K562 (cell line): ENCODE measurements around the gene C10orf143. TPM values are rescaled to one million over a fixed set of nuclear protein-coding genes. Genes with fewer than 3 reads are reported as not detected.

Experiments
- ATAC-seq: fragments of 200-7000 bp; cut with Tn5 transposase; 3 replicates; pipeline ENCODE4 v1.9.1; 2020; ENCODE audit warnings: moderate library complexity
- BruUV-seq: library from RNA; stranded (reverse); fragments of 400-500 nt; replicated peaks from 2 replicates; lab custom pipeline; 2021; lab: Mats Ljungman, UMichigan
- CTCF ChIA-PET: fragments of 300-600 bp; formaldehyde crosslinking; extraction: SDS; loops from one replicate; lab custom pipeline; 2021; ENCODE audit warnings: low intra/inter-chr PET ratio; lab: Yijun Ruan, JAX
- POLR2A ChIA-PET: fragments of 300-600, 350-650 bp; sonication (Branson Sonifier 250); formaldehyde crosslinking; extraction: SDS; loops from one replicate; lab custom pipeline; 2021; ENCODE audit warnings: antibody characterized with exemption, inconsistent platforms; lab: Yijun Ruan, JAX
- DNase-seq, 4 experiments: peaks; one replicate each; pipeline versions ENCODE4 v3.0.0 to v3.0.0-alpha.2; 2011 to 2018; ENCODE audit warnings: low spot score in 3 of 4, mixed read lengths in 3 of 4; ENCODE audit errors: extremely low read depth in 1 of 4
- FAIRE-seq: peaks from 2 replicates; lab custom pipeline; 2011; peaks lifted over from hg19 to GRCh38; lab: Jason Lieb, UNC
- H2AFZ ChIP-seq: 2 replicates; pipeline ENCODE4 v1.6.0; 2011; ENCODE audit warnings: low read depth, low read length, control low read depth, inconsistent platforms
- H3K27ac ChIP-seq: fragments of 200-600 bp; 3 replicates; pipeline ENCODE4 v1.8.0; 2011; ENCODE audit warnings: low read depth, mild to moderate bottlenecking, control low read depth, inconsistent platforms, low read length, moderate library complexity, mixed read lengths; ENCODE audit errors: extremely low read depth
- H3K27me3 ChIP-seq, 2 experiments: fragments of 300-600 bp in 1 of 2; 2 replicates in 1 of 2; 3 replicates in 1 of 2; pipeline versions ENCODE4 v1.6.0 to v1.8.0; 2011; ENCODE audit warnings: inconsistent platforms in 2 of 2, low read length in 2 of 2, mild to moderate bottlenecking in 1 of 2, mixed read lengths in 1 of 2, moderate library complexity in 1 of 2; ENCODE audit not compliant: control insufficient read depth in 2 of 2, insufficient read depth in 2 of 2
- H3K36me3 ChIP-seq: fragments of 300-600 bp; 3 replicates; pipeline ENCODE4 v1.8.0; 2011; ENCODE audit warnings: mild to moderate bottlenecking, low read length, inconsistent platforms; ENCODE audit not compliant: control insufficient read depth, insufficient read depth
- H3K4me1 ChIP-seq, 2 experiments: fragments of 200-600 bp in 1 of 2; replicated peaks in 1 of 2; 2 replicates in 1 of 2; 3 replicates in 1 of 2; pipeline versions ENCODE4 v1.5.1 to v1.8.0; 2011; ENCODE audit warnings: inconsistent platforms in 2 of 2, low read length in 2 of 2, mild to moderate bottlenecking in 1 of 2, mixed read lengths in 1 of 2, moderate library complexity in 1 of 2; ENCODE audit not compliant: control insufficient read depth in 2 of 2, insufficient read depth in 2 of 2
- H3K4me2 ChIP-seq: 2 replicates; pipeline ENCODE4 v1.6.1; 2011; ENCODE audit warnings: low read length, control low read depth, inconsistent platforms, mixed read lengths; ENCODE audit not compliant: insufficient read depth
- H3K4me3 ChIP-seq: fragments of 200-600 bp; sonication (generic), shearing (Covaris generic); 2 replicates; pipeline ENCODE4 v1.5.1; 2016; ENCODE audit warnings: control low read depth, inconsistent platforms
- H3K79me2 ChIP-seq: fragments of 200-600 bp; 3 replicates; pipeline ENCODE4 v1.8.0; 2011; ENCODE audit warnings: low read length, inconsistent platforms; ENCODE audit not compliant: control insufficient read depth, insufficient read depth
- H3K9ac ChIP-seq, 2 experiments: 2 replicates each; pipeline versions ENCODE4 v1.6.0 to v1.6.1; 2011; ENCODE audit warnings: low read depth in 2 of 2, low read length in 2 of 2, control low read depth in 1 of 2, inconsistent platforms in 1 of 2, mild to moderate bottlenecking in 1 of 2, mixed read lengths in 1 of 2; ENCODE audit not compliant: insufficient read depth in 1 of 2
- H3K9me1 ChIP-seq: one replicate; pipeline ENCODE4 v1.6.0; 2011; ENCODE audit warnings: inconsistent platforms, mild to moderate bottlenecking, low read length, moderate library complexity; ENCODE audit not compliant: control insufficient read depth, insufficient read depth
- H3K9me3 ChIP-seq: replicated peaks from 2 replicates; pipeline ENCODE4 v1.5.1; 2011; ENCODE audit warnings: low read depth, low read length, inconsistent platforms; ENCODE audit not compliant: control insufficient read depth, insufficient read depth
- H4K20me1 ChIP-seq: replicated peaks from 2 replicates; pipeline ENCODE4 v1.6.1; 2011; ENCODE audit warnings: low read length, inconsistent platforms, mixed read lengths; ENCODE audit not compliant: control insufficient read depth, insufficient read depth
- CEBPB ChIP-seq: fragments of 450-650 bp; IDR thresholded peaks from 2 replicates; pipeline ENCODE4 v1.6.1; 2016; ENCODE audit warnings: missing genetic modification characterization, missing compliant biosample characterization
- DEAF1 ChIP-seq: fragments of 450-650 bp; formaldehyde crosslinking; IDR thresholded peaks from 2 replicates; pipeline ENCODE4 v1.4.0; 2020; ENCODE audit warnings: mild to moderate bottlenecking, moderate library complexity
- MNT ChIP-seq, 2 experiments: fragments of 450-650 bp; conservative IDR thresholded peaks; 2 replicates each; pipeline ENCODE4 v1.6.1; 2017; ENCODE audit warnings: mild to moderate bottlenecking in 2 of 2, moderate library complexity in 2 of 2
- OTX1 ChIP-seq: fragments of 450-650 bp; formaldehyde crosslinking; IDR thresholded peaks from 2 replicates; pipeline ENCODE4 v1.4.0; 2022; ENCODE audit warnings: mild to moderate bottlenecking
- POLR3G ChIP-seq: IDR thresholded peaks from 2 replicates; pipeline ENCODE4 v1.6.1; 2011; ENCODE audit not compliant: insufficient read length, insufficient replicate concordance; ENCODE audit errors: extremely low read depth
- PYGO2 ChIP-seq: fragments of 450-650 bp; IDR thresholded peaks from 2 replicates; pipeline ENCODE4 v1.6.1; 2016; ENCODE audit warnings: mild to moderate bottlenecking, missing genetic modification characterization, moderate library complexity, missing compliant biosample characterization
- RB1 ChIP-seq: fragments of 450-650 bp; IDR thresholded peaks from 2 replicates; pipeline ENCODE4 v1.6.1; 2017; ENCODE audit warnings: low read depth, mild to moderate bottlenecking
- SNAPC5 ChIP-seq: fragments of 250-450 bp; sonication (Bioruptor Pico); IDR thresholded peaks from 2 replicates; pipeline ENCODE4 v1.8.0; 2021; ENCODE audit warnings: moderate library complexity, mild to moderate bottlenecking, inconsistent platforms
- TAL1 ChIP-seq: fragments of 450-650 bp; IDR thresholded peaks from 2 replicates; pipeline ENCODE4 v1.6.1; 2016; ENCODE audit warnings: mild to moderate bottlenecking
- TRIM28 ChIP-seq: fragments of 450-650 bp; IDR thresholded peaks from 2 replicates; pipeline ENCODE4 v1.6.1; 2017
- YBX1 ChIP-seq: fragments of 450-650 bp; IDR thresholded peaks from 2 replicates; pipeline ENCODE4 v1.7.1; 2016; ENCODE audit warnings: mild to moderate bottlenecking
- ZBTB17 ChIP-seq: fragments of 450-650 bp; formaldehyde crosslinking; IDR thresholded peaks from 2 replicates; pipeline ENCODE4 v1.4.0; 2020; ENCODE audit warnings: mild to moderate bottlenecking
- ZNF436 ChIP-seq: fragments of 250-450, 450-650 bp; sonication (Bioruptor Pico); formaldehyde crosslinking; IDR thresholded peaks from 2 replicates; pipeline ENCODE4 v1.7.0; 2020; ENCODE audit warnings: mild to moderate bottlenecking
- ZNF512 ChIP-seq: IDR thresholded peaks from 2 replicates; pipeline ENCODE4 v1.6.1; 2016; ENCODE audit warnings: missing genetic modification characterization, missing compliant biosample characterization
- ZSCAN29 ChIP-seq: fragments of 450-650 bp; IDR thresholded peaks from 2 replicates; pipeline ENCODE4 v1.6.1; 2017
- WGBS: fragments of 100-300 bp; shearing (Covaris generic); methylation state at CpG from one replicate; pipeline ENCODE4 v1.1.6; 2016; ENCODE audit warnings: low coverage, mixed read lengths; ENCODE audit not compliant: insufficient coverage; ENCODE audit errors: missing lambda C conversion rate; 5-methylcytosine and 5-hydroxymethylcytosine counted together
- in situ Hi-C: fragments of 300-500 bp; cut with MboI; formaldehyde crosslinking; loops from 4 replicates; pipeline ENCODE4 v1.15.0; 2018; ENCODE audit warnings: inconsistent platforms, mixed read lengths
- intact Hi-C: fragments of 100-400 bp; cut with micrococcal nuclease; formaldehyde crosslinking; loops from 2 replicates; pipeline ENCODE4 v1.14.2; 2022
- polyA plus RNA-seq, 8 experiments: library from polyadenylated mRNA; depleted of rRNA in 4 of 8; stranded (reverse) in 5 of 8; unstranded in 3 of 8; fragments of >200 nt; fragmentation: Nextera tagmentation in 2 of 8; fragmentation: Illumina TruSeq in 1 of 8; extraction: Ambion mirVana in 2 of 8; extraction: Trizol in 1 of 8; gene quantifications; 2 replicates each; pipeline versions ENCODE4 v1.2.1 to v1.2.3, GENCODE V29; 2011 to 2014; ENCODE audit warnings: inconsistent platforms in 1 of 8, missing spikeins in 1 of 8
- total RNA-seq, 7 experiments: library from RNA; depleted of rRNA in 6 of 7; stranded (reverse); fragments of >200 nt in 6 of 7; fragmentation: Illumina TruSeq in 2 of 7; extraction: Trizol in 2 of 7; gene quantifications; 2 replicates each; pipeline versions ENCODE4 v1.2.1 to v1.2.3, GENCODE V29; 2011 to 2021; ENCODE audit warnings: low replicate concordance in 1 of 7

Gene C10orf143
- total and polyA plus RNA-seq, 9 of the 15 experiments (the other 6 are each of a cell fraction or from before 2014, with no cell fraction given), result 0.07 to 0.42 (median 0.25) TPM; not detected in 2

GRCh38 chr10:130023454-130024230 is 87.0 kb downstream of the C10orf143 start:
- no peak for DNase-seq
- FAIRE-seq, result no peak
- Histone ChIP-seq H4K20me1 (no peaks in the 10 kb centered on the region), H3K27ac (no peak overlapping the region), H3K79me2 (no peaks in the 10 kb centered on the region), H3K4me3 (no peak overlapping the region), H3K27me3 (peaks cover 0 to 50% of the 10 kb centered on the region in 2 experiments; a peak in 3 of 5 replicates), H3K4me2 (no peak overlapping the region), H3K9me1 (no peaks in the 10 kb centered on the region), H3K9ac (no peak overlapping the region), H3K9me3 (no peaks in the 10 kb centered on the region)
- ATAC-seq, result no peak
- in situ Hi-C loops, result no loop called here
- 0% methylated on average over 9 of the region's 19 CpGs for WGBS
- CTCF ChIA-PET, result no interaction called here
- intact Hi-C loops, result no loop called here
- no TSS peak for BruUV-seq
- POLR2A ChIA-PET, result interaction anchor here (0.6 kb wide), 2 partner anchors 18 to 66 kb away, joined by 3 to 5 read pairs; no protein-coding TSS in a partner anchor
- TF ChIP-seq MNT (conservative IDR thresholded peaks at IDR 0.05), result no peak
- no peak for TF ChIP-seq TAL1
- TF ChIP-seq SNAPC5, result no peak
- TF ChIP-seq ZBTB17 (CRISPR knock-in tag), result no peak
- no peak for TF ChIP-seq RB1
- no peak for TF ChIP-seq ZSCAN29
- TF ChIP-seq ZNF436 (CRISPR knock-in tag), result no peak
- TF ChIP-seq PYGO2 (tag), result no peak
- no peak for TF ChIP-seq CEBPB
- no peak for TF ChIP-seq TRIM28
- TF ChIP-seq OTX1 (CRISPR knock-in tag), result no peak
- TF ChIP-seq POLR3G, result no peak
- no peak for TF ChIP-seq DEAF1 (CRISPR knock-in tag)
- no peak for TF ChIP-seq ZNF512 (tag)
- no peak for TF ChIP-seq YBX1
- TF ChIP-seq, all 486 proteins: peak for 0
- no peaks in the 10 kb centered on the region for H3K4me1 ChIP-seq
- no peaks in the 10 kb centered on the region for H3K36me3 ChIP-seq
- no peak overlapping the region for H2AFZ ChIP-seq
